Mesothelial cell of epicardium (in vitro differentiated cells): ENCODE results near the gene C12orf50. TPM values are rescaled to one million over a fixed set of nuclear protein-coding genes. Genes with fewer than 3 reads are reported as not detected.
A peak's percentile ranks its signal among the peaks of the same experiment; 100 is the strongest.
"Not testable (repeated sequence)": the region's sequence is repeated elsewhere in the genome, so short reads cannot be mapped to it uniquely, and the experiment has no call there.

Source experiments
- DNase-seq, 2 experiments: peaks; one replicate each; pipeline ENCODE4 v3.0.0; 2021; ENCODE audit warnings: low spot score in 2 of 2; ENCODE audit not compliant: unreplicated experiment in 2 of 2
- H3K27ac Mint-ChIP-seq: 2 replicates; pipeline ENCODE4 v1.8.0; 2021; ENCODE audit warnings: mixed read lengths
- H3K27me3 Mint-ChIP-seq: 2 replicates; pipeline ENCODE4 v1.8.0; 2021; ENCODE audit warnings: low read depth, mixed read lengths
- H3K36me3 Mint-ChIP-seq: 2 replicates; pipeline ENCODE4 v1.8.0; 2021; ENCODE audit warnings: mixed read lengths
- H3K4me1 Mint-ChIP-seq: 2 replicates; pipeline ENCODE4 v1.8.0; 2021; ENCODE audit warnings: mixed read lengths
- H3K4me3 Mint-ChIP-seq: 2 replicates; pipeline ENCODE4 v1.8.0; 2021; ENCODE audit warnings: mild to moderate bottlenecking, moderate library complexity, mixed read lengths
- H3K9me3 Mint-ChIP-seq: 2 replicates; pipeline ENCODE4 v1.8.0; 2021; ENCODE audit warnings: mixed read lengths
- total RNA-seq: library from RNA; stranded (reverse); gene quantifications from 3 replicates; pipeline ENCODE4 v1.2.1, GENCODE V29; 2021
- TF ChIP-seq, protein P1 (sequence below): fragments of 200-600 bp; sonication (generic); IDR thresholded peaks from one replicate; pipeline ENCODE4 v1.5.0; 2021; ENCODE audit warnings: antibody characterized with exemption; ENCODE audit not compliant: unreplicated experiment

The C12orf50 gene
- total RNA-seq, 1 donor from 2014 or later = 0.13 TPM

DNA sequence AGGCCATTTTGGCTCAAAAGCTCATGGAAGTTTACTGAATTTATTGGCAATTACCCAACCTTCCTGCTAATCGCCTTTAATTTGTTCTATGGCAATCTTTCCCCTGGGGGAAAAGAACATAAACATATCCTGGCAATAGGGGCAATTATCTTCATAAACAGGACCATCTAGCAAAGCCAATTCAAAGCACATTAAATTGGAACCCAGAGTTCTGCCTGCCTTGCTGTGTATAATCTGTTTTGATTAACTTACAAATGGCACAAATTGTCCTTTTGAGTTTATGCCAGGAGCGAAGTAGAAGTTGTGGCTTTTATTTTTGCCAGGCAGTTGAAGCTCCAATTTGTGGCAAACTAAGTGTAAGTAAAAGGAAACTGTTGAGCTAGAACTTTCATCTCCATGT lies 68.6 kb downstream of the C12orf50 start:
- H3K27me3 Mint-ChIP-seq = no peaks in the 10 kb centered on the region
- TF ChIP-seq, protein P1, sequence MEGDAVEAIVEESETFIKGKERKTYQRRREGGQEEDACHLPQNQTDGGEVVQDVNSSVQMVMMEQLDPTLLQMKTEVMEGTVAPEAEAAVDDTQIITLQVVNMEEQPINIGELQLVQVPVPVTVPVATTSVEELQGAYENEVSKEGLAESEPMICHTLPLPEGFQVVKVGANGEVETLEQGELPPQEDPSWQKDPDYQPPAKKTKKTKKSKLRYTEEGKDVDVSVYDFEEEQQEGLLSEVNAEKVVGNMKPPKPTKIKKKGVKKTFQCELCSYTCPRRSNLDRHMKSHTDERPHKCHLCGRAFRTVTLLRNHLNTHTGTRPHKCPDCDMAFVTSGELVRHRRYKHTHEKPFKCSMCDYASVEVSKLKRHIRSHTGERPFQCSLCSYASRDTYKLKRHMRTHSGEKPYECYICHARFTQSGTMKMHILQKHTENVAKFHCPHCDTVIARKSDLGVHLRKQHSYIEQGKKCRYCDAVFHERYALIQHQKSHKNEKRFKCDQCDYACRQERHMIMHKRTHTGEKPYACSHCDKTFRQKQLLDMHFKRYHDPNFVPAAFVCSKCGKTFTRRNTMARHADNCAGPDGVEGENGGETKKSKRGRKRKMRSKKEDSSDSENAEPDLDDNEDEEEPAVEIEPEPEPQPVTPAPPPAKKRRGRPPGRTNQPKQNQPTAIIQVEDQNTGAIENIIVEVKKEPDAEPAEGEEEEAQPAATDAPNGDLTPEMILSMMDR = no peak
- DNase-seq = no peak
- no peaks in the 10 kb centered on the region for H3K4me1 Mint-ChIP-seq
- no peak overlapping the region for H3K27ac Mint-ChIP-seq
- no peak overlapping the region for H3K4me3 Mint-ChIP-seq
- no peaks in the 10 kb centered on the region for H3K36me3 Mint-ChIP-seq
- peaks cover 17% of the 10 kb centered on the region for H3K9me3 Mint-ChIP-seq

DNA sequence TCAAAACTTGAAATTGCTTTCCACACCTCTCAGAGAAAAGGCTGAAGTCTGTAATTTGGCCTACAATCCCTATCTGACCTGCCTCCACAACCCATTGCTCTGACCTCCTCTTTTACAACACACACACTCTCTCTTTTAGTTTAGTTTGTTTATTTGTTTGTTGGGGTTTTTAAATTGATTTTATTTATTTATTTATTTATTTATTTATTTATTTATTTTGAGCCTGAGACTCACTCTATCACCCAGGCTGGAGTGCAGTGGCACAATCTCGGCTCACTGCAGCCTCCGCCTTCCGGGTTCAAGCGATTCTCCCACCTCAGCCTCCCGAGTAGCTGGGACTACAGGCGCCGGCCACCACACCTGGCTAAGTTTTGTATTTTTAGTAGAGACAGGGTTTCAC lies 75.2 kb downstream of the C12orf50 start:
- Mint-ChIP-seq H3K4me1 (peaks cover 11% of the 10 kb centered on the region), H3K9me3 (peaks cover 26% of the 10 kb centered on the region)
- H3K27ac Mint-ChIP-seq, H3K4me3 Mint-ChIP-seq, H3K27me3 Mint-ChIP-seq, DNase-seq, H3K36me3 Mint-ChIP-seq: not testable (repeated sequence)

DNA sequence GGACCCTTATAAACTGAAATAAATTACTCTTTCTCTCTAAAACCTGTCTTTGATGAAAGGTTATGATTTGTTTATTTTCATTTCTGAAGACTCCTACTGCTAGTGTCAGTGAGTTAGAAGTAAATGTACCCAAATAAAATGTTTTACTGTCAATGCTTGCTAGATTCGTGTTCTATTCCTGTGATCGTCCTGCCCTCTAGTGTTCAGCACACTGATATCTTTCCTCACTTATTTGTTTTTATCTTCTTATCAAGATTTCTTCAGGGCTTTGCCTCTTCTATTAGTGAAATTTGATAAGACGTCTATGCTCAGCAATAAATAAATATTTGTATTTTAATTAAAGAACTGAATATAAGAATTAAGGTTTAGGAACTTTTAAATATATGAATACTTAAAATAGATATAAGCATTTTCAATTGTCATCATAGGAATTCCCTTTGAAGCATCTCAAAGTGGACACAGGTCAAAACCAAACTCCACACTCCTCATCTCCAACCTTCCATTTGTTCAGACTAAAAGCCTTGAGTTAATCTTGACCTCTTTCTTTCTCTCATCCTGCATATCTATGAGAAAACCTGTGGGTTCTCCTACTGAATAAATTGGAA lies 75.8 kb downstream of the C12orf50 start:
- no peak overlapping the region for H3K4me3 Mint-ChIP-seq
- peaks cover 28% of the 10 kb centered on the region for H3K9me3 Mint-ChIP-seq
- TF ChIP-seq, protein P1 = peak; percentile 68
- H3K27me3 Mint-ChIP-seq = no peaks in the 10 kb centered on the region
- H3K27ac Mint-ChIP-seq = no peak overlapping the region
- peaks cover 11% of the 10 kb centered on the region for H3K4me1 Mint-ChIP-seq
- no peaks in the 10 kb centered on the region for H3K36me3 Mint-ChIP-seq
- no peak for DNase-seq

DNA sequence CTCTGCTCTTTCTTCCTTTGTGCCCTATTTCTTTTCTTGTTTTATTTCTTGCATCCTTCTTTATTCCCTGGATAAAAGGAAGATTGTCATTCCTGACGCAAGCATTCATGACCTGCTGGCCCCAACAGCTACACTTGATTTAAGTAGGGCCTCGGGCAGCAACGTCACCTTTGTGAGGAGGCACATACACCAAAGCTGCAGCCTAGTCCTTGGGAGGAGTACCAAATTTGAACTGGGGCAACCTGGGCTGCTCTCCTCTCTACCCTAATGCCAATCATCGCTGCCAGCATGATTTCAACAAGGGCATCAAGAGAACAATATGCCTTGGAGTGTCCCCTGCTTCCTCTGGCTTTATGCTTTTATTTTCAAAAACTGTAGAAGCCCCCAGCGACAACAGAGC lies 76.4 kb downstream of the C12orf50 start:
- peaks cover 31% of the 10 kb centered on the region for H3K9me3 Mint-ChIP-seq
- no peak overlapping the region for H3K27ac Mint-ChIP-seq
- no peak for DNase-seq
- no peak overlapping the region for H3K4me3 Mint-ChIP-seq
- H3K4me1 Mint-ChIP-seq = peaks cover 11% of the 10 kb centered on the region
- TF ChIP-seq, protein P1 = no peak
- H3K27me3 Mint-ChIP-seq = no peaks in the 10 kb centered on the region
- H3K36me3 Mint-ChIP-seq = no peaks in the 10 kb centered on the region

DNA sequence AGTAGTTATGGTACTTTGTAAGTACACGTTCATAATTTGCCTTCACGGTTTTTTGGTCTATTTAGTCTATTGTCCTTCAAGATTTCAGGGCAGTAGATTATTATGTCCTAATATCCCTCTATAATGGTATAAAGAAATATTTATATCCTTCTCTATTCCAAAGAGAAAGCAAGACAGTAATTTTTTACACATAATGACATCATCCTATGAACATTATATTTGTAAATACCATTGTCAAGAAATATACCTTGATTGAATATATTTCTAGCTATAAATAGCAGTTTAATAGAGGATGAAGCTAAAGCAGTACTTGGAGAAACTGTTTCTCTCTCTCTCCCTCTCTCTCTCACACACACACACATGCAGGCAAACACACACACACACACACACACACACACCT lies 77.0 kb downstream of the C12orf50 start:
- Mint-ChIP-seq H3K4me3 (no peak overlapping the region), H3K27ac (no peak overlapping the region), H3K4me1 (peaks cover 11% of the 10 kb centered on the region), H3K9me3 (peaks cover 32% of the 10 kb centered on the region), H3K36me3 (no peaks in the 10 kb centered on the region), H3K27me3 (no peaks in the 10 kb centered on the region)
- TF ChIP-seq, protein P1 = no peak
- DNase-seq = no peak

DNA sequence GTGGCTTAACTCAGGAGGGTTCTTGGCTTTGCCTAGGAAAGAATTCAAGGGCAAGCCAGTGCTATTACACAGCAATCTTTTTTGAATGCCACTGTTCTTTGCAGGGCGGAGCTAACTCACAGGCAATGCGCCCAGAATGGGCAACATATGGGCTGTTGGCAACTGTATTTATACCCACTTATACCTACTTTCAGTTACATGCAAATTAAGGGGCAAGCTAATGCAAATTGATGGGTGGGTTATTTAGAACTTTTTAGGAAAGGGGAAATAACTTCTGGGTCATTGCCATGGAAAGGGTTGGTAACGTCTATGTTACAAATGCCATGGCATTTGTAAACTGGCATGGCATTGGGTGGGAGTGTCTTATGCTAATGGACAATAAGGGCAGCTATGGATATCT lies 85.4 kb downstream of the C12orf50 start:
- peaks cover 3% of the 10 kb centered on the region for H3K4me1 Mint-ChIP-seq
- TF ChIP-seq, protein P1 = no peak
- DNase-seq = no peak
- no peak overlapping the region for H3K27ac Mint-ChIP-seq
- H3K27me3 Mint-ChIP-seq = no peaks in the 10 kb centered on the region
- H3K4me3 Mint-ChIP-seq = no peak overlapping the region
- H3K36me3 Mint-ChIP-seq = peaks cover 5% of the 10 kb centered on the region
- H3K9me3 Mint-ChIP-seq = peaks cover 27% of the 10 kb centered on the region
